ENCODE data around the gene CREB3L2. TPM values are rescaled to one million over a fixed set of nuclear protein-coding genes. Genes with fewer than 3 reads are reported as not detected.
A peak's percentile ranks its signal among the peaks of the same experiment; 100 is the strongest.

CREB3L2 gene
- total RNA-seq, 1 donor from 2014 or later, result 32.2 TPM

DNA sequence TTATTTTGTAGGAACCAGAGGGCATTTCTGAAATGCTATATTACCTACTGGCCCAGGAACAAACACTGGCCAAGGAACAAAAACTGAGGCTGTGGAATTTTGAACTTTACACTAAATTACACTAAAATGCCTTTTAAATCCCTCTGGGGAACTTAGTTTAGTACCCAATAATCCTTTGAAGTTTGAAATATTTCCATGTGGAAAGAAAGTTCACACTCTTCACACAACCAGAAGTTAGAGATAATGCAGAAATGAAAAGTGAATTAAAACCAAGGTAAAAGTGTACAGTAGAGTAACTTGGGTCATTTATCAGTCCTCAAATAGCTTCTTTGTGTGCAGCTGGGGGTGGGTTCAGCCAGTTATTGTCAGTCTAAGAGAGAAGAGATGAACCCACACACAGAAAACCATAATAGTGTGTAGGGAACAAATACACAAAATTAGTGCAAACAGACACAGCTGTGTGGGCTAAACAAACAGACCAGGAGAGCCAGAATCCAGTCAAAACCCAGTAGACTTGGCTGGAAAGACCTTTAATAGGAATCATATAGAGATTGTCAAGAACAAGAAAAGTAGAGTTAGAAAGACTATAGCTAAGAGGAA is 108.6 kb downstream of the CREB3L2 start:
- DNase-seq, result no peak

DNA sequence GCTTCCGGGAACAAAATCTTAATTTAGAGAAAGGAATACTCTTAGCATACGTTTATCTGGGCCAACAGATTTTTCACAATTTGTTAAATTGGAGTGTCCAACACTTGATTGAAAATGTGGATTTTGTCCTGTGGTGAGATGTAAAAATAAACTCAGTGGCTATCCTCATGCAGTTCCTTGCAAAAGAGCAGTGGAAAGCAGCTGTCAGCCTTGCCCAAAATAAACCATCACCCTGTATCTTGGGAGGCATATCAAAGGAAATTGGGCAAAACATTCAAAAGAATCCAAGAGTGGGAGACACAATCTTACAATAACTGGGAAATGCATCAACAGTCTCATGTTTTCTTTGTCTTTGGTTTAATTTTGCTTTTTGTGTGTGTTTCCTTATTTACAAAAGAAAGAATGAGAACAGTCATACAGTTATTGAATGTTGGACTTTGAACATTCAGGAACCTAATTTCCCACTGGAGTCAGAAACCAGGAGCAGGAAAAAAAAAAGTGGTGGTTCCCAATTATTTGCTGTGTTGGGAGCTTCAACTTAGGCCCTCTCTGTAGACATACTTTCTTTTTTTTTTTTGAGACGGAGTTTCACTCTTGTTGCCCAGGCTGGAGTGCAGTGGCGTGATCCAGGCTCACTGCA is 110.8 kb downstream of the CREB3L2 start:
- no peak for DNase-seq

DNA sequence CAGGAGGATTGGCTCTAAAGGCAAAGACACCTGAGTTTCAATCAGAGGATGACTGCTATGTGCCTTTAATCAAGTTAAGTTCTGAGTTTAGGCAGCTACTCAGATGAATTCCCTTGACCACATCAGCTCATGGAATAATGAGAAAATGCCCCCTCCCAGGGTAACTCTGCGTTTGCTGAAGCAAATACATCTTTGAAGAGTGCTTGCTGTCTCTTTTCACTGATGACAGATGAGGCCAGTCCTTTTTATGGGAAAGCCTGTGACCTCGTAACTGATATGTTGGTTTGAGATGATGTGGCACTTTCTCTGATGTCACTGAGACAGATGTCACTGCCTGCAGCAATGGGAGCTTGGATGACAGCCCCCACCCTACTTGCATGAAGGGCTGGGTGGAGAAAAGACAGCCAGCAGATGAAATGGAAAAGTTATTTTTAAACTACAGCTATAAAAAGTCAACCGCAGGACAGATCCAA is 111.4 kb downstream of the CREB3L2 start:
- DNase-seq, result no peak

DNA sequence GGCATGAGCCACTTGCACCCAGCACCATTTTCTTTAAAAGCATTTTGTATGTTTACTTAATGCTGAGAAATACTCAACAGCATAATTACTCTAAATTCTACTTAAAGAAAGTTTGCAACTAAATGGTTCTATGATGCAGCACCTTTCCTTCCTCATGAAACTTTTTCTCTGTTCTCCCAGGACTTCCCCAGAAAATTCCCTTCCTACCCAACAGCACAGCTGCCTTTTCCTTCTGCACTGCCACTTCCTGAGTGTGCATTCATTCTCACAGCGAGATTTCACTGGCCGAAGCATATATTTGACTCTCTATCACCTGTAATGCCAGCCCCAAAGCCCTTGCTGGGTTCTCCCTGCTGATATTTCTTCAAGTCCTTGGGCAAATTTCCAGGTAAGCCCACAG is 113.6 kb downstream of the CREB3L2 start:
- DNase-seq, result no peak

DNA sequence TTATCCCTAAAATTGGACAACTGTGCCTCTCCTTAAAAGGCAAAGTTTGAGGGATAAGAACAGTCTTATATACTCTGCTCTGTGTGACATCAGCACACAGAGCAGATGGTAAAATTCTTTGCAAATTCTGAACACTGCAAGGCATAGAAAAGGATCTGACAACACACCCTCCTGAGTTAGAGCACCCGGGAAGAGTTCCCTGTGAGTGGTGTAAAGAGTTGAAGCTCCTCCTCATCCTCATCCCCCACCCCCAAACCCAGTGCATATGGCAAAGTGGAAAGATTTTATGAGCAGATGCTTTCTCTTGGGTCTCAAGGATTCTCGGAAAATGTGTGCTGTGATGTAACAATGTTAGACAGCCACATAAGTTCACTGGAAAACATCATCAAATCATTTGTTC is 115.1 kb downstream of the CREB3L2 start:
- no peak for DNase-seq

DNA sequence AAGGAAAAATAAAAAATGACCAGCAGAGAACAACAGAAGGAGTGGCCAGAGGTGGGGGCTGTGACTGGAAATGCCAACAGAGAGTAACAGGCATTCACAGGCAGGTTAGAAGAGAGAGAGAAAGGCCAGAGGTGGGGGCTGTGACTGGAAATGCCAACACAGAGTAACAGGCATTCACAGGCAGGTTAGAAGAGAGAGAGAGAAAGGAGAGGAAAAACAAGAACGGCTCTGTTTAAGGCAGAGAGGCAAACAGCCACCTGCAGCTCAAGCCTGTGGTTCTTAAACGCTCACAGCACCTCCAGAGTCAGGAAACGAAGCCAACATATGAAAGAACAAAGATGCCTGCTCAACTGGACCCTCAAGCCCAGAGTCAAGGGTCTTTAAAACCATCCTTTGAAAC is 115.6 kb downstream of the CREB3L2 start:
- DNase-seq, result no peak

DNA sequence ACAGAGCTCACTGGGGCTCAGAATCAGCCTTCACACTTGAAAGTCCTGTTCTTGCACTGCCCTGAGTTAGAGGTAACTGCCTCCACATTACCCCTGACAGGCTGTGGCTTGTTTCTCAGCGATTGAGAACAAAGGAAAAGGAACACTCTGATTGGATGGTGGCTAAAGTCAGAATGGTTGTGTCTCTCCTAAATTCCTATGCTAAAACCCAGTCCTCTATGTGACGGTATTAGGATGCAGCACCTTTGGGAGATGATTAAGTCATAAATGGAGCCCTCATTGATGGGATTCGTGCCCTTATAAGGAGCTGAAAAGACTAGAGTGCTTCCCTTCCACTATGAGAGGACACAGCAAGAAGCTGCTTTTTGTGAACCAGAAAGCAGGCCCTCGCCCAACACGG is 116.2 kb downstream of the CREB3L2 start:
- no peak for DNase-seq

DNA sequence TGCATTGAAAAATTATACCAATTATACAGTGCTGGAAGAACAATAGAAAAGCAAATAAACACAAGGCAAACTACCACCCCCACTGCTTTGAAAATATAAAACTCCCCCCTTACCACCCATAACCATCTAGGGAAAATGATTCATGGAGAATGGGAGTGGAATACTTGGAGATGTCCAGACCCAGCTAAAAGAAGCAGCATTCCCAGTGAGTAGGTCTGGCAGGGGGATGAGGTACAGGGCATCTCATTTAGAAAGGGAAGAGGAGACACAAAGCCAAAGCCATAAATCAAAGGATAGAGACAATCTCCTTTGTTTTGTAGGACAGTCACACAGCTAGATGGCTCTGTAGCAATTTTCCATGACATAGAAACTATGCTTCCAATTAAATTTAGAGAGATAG is 119.1 kb downstream of the CREB3L2 start:
- DNase-seq, result peak; percentile 50

DNA sequence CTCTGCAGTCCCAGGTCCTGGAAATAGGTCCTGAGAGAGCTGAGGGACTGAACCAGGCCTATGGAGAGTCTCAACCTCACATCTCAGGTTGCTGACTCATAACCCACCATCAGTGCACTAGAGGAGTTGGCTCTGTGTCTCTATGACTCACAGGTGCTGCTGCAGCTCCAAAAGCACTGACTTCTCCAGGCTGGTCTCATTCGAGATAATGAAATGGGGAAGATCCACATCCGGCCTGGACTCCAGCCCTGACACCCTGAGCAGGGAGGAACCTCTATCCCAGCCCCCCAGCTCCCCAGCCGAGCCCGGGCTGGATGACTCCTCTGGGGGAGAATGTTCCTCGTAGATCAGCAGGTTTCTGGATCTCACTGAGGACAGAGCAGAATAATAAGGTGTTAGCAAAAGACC is 119.6 kb downstream of the CREB3L2 start:
- peak; percentile 89 for DNase-seq

DNA sequence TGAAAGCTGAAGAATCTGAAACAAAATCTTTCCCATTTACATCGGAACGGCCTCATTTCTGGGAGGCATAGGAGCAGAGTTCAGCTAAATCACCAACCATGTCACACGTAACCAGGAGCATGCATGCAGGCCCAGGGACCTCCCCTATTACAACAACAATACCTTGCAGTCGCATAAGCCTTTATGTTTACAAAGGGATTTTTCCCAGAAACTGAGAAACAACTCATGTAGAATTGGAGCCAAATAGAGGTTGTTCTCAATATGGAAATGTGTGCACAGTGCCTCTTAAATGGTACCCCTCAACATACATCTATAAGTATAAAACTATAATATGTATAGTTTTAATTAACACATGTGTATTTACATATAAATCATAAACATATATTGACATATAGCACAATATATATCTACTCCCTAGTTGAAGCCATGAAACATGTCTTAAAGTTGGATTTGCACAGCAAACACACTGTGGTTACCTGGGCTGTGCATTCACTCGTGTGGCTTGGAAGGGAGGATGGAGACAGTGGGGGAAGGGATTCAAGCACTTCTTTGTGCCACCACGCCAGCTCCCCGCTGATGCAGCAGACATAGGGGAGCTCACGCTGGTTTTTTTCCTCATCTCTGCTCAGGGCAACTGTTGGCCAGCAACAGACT is 120.2 kb downstream of the CREB3L2 start:
- DNase-seq, result no peak

DNA sequence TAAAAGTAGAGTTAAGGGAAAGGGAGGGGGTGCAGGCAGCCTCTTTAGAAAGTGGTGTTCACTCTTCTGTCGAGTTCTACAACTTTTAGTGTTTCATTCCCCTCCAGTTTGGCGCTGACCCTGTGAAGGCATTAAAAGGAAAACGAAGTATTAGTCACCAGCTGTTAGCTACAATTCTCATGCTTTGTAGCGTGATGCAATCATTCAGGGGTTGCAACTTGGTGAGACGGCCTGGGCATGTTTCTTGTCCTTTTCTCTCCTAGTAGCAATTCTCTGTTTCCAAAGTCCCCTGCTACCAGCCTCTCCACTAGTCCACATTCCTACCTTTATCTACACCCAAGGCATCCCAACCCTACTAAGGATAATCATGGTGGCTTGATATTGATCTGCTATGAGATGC is 121.5 kb downstream of the CREB3L2 start:
- peak; percentile 30 for DNase-seq

DNA sequence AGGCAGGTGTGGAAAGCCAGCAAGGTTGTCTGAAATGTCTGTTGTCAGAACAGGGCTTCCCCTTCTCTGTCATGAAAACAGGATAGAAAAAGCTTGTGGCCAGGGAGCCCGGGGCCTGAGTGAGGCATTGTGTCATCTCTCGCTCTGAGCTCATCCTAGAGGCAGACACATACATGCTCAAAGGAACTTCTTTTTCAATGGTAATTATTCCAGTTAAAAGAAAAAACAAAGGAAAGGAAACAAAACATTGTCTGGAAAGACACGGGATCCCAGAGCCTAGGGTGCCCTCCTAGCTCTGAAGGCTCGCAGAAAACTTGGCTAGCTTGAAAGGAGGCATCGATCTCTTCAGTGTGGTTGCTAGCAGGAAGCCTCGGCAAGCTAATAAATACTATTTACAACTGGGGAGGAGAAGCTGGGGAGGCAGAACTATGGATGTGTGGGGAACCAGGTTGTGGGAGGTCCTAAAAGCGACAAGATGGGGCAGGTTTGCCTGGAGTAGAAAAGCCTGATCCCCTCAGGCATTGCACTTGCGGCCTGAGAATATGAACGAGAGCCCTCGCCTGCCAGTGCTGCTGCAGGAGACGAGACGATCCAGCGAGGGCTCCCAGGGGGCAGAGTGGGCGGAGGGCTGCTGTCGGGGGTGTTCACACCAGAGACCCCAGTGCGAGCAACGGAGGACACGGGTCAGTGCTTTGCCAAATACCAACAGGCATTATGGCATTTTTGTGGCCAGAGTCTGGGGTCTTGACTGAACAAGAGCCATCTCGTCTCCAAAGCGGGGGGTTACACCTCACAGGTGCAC is 122.3 kb downstream of the CREB3L2 start:
- DNase-seq, result no peak

DNA sequence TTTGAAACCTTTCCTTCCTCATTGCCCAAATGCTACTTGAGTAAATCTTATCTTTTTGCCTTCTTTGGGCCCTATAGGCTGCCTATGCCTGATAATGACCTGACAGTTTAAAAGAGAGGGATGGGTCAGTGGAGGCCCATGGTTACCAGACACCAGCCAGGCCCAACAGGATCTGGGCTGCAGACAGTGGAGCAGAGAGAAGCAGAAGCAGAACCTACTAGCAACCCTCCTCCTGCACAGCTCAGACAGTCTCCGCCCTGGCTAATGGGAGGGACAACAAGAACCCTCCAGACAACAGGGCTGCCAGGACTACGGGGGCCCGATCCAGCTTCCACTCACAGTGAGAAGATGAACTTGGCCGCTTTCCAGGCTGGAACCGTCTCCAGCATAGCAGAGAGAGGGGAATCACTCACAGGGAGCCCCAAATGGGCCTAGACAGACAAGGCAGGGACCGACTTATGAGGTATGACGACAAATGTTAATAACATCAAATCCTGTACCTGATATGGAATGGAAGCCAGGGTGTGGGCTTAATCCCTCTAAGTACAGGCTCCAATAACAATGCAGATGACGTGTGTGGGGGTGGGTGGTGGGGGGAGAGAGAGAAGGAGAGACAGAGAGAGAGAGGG is 123.4 kb downstream of the CREB3L2 start:
- no peak for DNase-seq

DNA sequence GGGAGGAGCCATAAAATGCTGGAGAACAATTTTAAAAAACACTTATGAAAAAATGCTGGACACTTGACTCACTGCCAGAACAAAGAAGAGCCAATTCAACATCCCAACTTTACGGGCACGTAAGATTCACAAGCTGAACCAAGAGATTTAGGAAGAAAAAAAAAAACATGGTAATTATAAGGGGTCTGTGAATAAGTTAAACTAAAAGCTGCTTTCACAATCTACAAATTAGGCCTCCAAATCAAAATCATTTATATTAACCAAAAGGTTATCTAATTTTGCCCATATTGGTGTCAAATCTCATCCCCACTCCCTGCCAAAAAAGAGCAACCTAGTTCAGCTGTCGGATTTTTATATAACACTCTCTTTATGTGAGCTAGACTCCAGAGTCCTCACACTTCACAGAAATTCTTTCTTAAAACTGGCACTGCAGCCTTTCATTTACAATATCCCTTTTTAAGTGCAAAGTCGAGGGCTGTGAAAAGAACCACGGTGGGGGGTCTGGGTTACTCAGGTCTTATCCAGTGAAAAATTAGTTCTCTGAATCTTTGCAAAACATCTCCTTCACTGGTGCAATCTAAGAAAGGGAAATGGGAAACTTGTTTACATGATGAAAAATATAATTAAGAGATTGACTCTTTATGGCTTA is 124.7 kb downstream of the CREB3L2 start:
- DNase-seq, result no peak

DNA sequence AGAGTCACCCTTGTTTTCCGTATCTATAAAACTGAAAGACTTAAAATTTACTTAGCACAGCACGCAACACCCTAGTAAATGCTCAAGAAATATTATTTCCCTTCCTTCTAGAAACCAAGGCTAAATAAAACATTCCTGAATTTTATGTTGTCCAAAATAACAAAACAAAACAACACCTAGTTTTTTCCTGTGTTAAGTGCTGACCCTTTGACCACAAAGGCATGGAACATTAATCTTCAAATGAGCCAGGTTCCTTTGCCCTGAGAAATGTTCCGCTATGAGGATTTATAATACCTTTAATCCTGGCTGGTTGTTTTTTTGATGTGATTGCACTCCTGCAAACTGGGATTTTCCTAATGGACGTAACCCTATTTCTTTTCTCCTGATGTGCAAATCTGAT is 126.1 kb downstream of the CREB3L2 start:
- no peak for DNase-seq

DNA sequence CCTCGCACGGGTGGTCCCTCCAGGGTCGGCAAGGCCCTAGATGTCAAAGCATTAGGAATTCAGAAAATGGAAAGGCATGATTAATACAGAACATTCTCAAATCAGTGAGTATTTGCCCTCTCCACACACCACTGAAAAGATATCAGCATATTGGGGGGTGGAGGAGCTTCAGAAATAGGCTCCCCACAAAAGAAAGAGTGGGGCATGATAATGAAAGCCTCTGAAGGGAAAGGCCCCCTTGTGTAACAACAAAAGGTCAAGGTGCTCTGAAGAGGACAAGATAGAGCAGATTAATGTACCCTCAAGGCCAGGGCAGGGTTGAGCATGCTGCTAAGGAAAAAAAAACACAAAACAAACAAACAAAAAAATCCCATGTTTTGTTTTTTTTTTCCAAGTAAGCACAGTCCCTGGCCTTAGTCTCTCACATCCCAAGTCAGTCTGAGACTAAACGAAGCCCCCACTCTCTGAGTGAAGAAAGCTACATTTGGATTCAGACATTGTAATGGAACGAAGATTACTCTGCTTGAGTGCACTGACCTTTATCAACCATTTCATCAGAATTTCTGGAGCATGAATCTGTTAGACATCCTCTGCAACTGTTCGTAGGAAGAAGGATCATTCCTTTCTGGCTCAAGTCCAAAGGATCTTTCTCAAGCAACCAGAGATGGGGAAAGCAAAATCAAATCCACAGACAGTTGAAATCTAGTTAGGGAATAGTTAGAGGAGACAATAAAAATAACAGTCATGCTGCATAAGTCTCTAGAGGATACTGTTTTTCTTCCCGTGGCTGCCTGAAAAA is 127.7 kb downstream of the CREB3L2 start:
- peak; percentile 65 for DNase-seq

DNA sequence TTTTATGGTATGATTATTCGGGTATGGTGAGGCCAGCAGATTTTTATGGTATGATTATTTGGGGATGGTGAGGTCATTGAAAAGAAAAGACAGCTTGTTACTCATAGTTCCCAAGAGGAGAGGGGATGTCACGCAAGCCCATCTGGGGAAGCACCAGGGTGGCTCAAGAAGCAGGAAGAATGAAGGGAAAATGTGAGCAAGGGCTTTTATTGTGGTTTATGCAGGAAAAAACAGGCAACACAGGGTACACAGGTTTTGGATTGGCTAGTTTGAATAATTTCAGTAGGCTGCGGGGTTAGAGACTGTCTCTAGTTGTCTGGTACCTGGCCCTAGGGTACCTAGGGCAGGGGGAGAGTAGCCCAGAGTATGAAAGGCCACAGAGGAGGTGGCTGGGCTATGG is 128.4 kb downstream of the CREB3L2 start:
- peak; percentile 12 for DNase-seq

DNA sequence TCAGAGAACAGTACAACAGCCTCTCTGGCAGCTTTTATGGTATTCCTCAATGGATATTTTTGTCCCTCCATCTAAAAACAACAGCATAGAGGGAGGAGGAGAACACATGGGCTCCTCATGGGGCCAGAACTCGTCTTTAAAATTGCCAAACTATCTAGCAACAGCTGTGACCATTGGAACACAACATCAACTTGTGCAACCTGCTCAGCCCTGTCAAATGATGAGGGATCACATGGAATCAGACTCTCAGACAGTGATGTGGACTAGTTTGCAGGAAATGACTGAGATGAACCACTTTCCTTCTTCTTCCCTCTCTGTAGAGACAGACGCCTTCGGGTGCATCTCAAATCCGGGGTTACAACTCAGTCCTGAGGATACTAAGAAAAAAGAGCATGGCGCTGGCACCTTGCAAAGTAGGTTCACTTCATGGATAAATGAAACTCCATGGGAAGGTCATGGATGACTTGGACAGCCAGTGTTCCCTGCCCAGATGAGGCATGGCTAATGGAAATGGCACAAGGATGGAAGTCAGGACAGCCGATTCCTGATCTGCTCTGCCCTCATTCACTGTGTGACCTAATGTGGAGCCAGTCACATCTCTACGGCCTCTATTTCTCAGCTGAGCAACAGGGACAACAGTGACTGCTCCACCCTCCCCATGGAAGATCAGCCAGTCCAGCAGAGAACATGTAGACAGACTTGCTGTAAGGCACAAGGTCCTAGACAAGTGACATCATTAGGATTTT is 130.5 kb downstream of the CREB3L2 start:
- DNase-seq, result no peak

DNA sequence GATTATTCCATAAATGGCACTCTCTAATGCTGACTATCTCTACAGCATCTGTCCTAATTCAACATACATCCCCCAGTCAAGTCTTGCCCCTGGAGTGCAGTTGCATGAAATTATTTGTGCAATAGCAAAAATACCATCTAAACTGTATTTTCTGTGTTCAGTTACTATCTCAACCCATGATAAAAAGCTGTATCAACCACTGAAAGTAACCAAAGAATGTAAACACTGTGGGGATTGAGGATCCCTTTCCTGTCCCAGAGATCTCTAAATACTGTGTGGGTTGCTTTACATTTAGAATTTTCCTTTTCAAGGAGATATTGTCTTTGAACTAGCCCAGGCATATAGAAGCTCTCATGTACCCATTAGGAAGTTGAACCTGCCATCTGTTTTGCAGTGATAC is 131.2 kb downstream of the CREB3L2 start:
- DNase-seq, result no peak

DNA sequence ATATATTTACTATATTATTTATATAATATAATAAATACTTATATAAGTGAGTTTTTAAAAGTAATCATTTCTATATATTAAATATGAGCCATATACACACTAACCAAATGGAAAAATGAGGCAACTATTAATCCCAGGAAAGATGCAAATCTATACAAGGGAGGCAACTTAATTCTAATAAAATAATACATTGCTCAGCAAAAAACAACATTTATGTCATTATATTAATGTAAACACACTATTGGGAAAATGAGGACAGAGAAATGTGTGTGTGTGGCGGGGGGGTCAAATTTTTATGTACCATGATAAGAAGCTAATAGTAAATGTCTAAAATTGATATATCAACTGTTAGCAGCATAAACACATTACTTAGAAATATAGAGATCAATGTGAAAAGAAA is 131.8 kb downstream of the CREB3L2 start:
- DNase-seq, result no peak

DNA sequence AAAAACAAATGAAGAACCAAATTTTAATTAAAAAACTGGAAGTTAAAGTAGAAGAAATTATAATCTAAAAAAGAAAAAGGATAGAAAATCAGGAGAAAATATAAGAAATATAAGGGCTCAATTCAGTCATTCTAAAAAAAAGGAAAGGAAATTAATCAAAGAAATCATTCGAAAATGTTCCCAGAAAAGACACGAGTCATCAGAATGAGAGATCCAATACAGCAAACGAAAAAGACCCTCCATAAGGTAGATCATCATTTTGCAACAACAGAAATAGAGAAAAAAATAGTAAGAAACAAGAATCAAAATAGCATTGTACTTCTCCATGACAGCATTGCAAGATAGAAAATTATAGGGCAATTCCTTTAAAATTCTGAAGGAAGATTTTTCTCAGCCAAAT is 132.6 kb downstream of the CREB3L2 start:
- DNase-seq, result no peak

Measured in dermis blood vessel endothelial cell (primary cell).